OCI-LY7 (cell line): ENCODE measurements around the gene PELI2.

Source experiments
- CTCF ChIP-seq: fragments of 200-600 bp; sonication (generic); conservative IDR thresholded peaks from 2 replicates; pipeline ENCODE4 v1.5.1; 2014; ENCODE audit warnings: mild to moderate bottlenecking, antibody characterized with exemption, low read length, moderate library complexity, mixed read lengths
- EZH2phosphoT487 ChIP-seq: fragments of 200-600 bp; sonication (generic); IDR thresholded peaks from 2 replicates; pipeline ENCODE4 v1.6.1; 2018; ENCODE audit warnings: low read depth, borderline replicate concordance, mild to moderate bottlenecking, mixed run types, antibody characterized with exemption, low read length, moderate library complexity, mixed read lengths

- TF ChIP-seq EZH2phosphoT487 (no peak), CTCF (no peak)
Measured at GRCh38 chr14:56304456-56304855, 186.2 kb downstream of the PELI2 start.
